Activated T-helper 1 cell treated with Interleukin-2 at 50 U/mL for 16 hours (primary cell): ENCODE measurements around the gene PCLO.
"Not testable (repeated sequence)": the region's sequence is repeated elsewhere in the genome, so short reads cannot be mapped to it uniquely, and the experiment has no call there.

Experiments used
- DNase-seq: peaks from one replicate; pipeline ENCODE4 v3.0.0-alpha.2; 2020; ENCODE audit warnings: low read depth

PCLO gene

GRCh38 chr7:83130623-83131545 lies 31.8 kb downstream of the PCLO start:
- no peak for DNase-seq

DNA sequence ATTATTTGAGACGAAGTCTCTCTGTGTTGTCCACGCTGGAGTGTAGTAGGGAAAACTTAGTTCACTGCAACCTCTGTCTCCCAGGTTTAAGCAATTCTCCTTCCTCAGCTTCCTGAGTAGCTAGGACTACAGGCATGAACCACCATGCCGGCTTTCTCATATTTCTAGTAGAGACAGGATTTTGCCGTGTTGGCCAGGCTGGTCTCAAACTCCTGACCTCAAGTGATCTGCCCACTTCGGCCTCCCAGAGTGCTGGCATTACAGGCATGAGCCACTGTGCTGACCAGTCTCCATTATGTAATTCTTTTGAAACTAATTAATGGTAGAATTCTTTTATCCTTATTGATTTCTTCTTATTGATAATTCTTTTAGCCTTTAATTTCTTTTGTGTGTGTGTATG lies 32.5 kb downstream of the PCLO start:
- DNase-seq, result no peak

DNA sequence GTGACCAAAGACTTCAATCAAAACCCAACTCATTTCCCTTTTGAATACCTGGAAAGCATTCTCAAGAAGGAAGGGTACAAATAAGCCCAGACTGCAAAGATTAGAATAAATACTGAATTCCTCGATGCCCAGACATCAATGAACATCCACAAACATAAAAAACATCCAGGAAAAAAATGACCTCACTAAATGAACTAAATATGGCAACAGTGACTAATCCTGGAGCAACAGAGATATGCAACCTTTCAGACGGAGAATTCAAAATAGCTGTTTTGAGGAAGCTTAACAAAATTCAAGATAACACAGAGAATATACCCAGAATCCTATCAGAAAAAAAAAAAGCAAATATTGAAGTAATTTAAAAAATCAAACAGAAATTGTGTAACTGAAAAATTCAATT lies 43.2 kb downstream of the PCLO start:
- no peak for DNase-seq

GRCh38 chr7:83119026-83119382 lies 43.7 kb downstream of the PCLO start:
- DNase-seq, result no peak

- DNase-seq, result no peak
These were observed 44.2 kb downstream of the PCLO start for GRCh38 chr7:83118347-83119025.

GRCh38 chr7:83117466-83117865 lies 45.2 kb downstream of the PCLO start:
- no peak for DNase-seq

DNA sequence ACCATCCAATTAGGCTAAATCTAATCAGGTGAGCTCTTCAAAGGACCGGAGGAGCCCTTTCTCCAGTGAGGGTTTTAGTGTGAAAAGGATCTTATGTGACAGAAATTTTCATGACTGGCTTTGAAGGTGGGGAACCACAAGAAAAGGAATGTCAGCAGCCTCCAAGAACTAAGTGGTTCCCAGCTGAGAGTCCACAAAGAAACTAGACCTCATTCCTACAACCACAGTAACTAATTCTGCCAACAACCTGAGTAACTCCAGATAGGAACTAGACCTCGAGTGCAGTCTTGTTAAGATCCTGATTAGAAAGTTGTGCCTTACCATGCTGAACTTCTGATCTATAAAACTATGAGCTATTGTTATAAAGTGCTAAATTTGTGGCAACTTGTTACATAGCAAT lies 51.3 kb downstream of the PCLO start:
- DNase-seq, result no peak

GRCh38 chr7:83109352-83109751 lies 53.3 kb downstream of the PCLO start:
- DNase-seq, result no peak

- no peak for DNase-seq
These were observed 56.7 kb downstream of the PCLO start for GRCh38 chr7:83105948-83106347.

GRCh38 chr7:83105063-83105462 lies 57.6 kb downstream of the PCLO start:
- DNase-seq, result no peak

- no peak for DNase-seq
These were observed 61.2 kb downstream of the PCLO start for GRCh38 chr7:83101530-83101929.

DNA sequence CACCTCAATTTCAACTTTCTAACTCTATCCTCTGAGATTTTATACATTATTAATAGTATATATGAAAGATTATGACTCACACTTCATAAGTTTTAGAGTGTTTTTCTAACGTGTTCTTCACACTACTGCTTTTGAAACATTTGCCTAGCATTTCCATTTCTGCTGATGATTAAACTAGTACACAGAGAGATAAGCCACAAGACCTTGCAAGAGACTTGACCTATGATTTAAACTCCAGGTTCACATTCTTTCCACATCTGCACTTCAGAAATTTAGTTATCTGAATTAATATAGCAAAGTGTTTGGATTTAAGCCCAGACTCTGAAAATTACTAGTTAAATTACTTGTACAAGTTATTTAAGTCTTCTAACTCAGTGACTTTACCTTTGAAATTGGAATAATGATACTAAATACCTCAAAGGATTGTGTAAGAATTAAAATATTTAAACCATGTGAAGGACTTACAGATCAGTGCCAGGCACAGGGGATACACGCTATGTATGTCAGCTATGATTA lies 66.6 kb downstream of the PCLO start:
- no peak for DNase-seq

- no peak for DNase-seq
These were observed 77.4 kb downstream of the PCLO start for GRCh38 chr7:83085299-83085698.

GRCh38 chr7:83079879-83080278 lies 82.8 kb downstream of the PCLO start:
- DNase-seq, result not testable (repeated sequence)

- DNase-seq, result no peak
These were observed 85.4 kb downstream of the PCLO start for GRCh38 chr7:83077328-83077727.

- no peak for DNase-seq
These were observed 89.8 kb downstream of the PCLO start for GRCh38 chr7:83072576-83073517.

DNA sequence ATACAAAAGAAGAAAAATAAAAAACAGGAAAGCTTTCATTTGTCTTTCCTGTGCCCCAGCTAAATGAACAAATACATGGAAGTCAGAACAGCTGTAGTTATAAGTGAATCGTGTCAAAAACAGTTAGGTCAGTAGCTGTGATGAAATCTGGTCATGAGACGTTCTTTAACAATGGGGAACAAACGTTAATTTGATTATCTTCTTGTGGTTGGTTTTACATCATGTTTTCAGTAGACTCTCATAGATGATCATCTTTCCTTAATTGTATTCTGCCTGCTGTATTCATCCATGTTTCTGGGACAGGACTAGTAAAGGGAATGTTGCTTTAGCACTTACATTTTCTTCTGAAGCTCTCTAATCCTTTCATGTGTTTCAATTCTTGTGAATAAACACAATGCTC lies 97.0 kb downstream of the PCLO start:
- no peak for DNase-seq

DNA sequence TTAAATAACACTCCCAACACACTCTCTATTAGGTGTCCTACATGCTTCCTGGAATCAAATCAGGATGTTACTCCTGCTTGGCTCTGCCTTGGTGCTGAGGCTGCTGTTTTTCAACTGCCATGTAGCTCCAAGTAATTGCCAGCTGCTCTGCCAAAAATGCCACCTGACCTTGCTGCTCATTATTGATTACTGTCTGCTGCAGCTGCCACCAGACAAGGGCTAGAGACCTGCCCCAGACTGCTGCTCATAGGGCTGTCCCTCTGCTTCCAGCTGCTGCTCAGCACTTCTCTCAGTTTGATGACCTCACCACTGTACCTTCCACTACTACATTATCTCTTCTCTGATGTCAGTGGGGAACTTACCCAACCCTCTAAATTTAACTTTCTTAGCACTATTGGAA lies 102.5 kb downstream of the PCLO start:
- DNase-seq, result no peak

- no peak for DNase-seq
These were observed 104.0 kb downstream of the PCLO start for GRCh38 chr7:83058667-83059066.

GRCh38 chr7:83055197-83055596 lies 107.5 kb downstream of the PCLO start:
- no peak for DNase-seq

DNA sequence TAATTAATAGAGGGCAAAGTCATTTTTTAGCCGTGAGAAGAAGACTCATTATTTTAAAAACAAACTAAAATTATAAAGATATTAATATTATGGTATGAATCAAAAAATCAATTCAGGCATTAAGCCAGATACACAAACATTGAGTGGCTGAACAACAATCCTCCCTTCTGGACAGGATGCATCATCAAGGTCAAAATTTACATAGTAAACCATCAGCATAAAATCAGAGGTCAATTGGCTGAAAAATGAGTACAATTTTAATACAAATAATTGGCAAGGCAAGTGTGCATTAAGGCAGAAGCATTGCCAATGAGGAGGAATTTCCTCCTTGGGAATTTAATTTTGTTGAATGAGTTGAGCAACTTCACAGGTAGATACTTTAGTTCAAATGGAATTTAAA lies 108.2 kb downstream of the PCLO start:
- DNase-seq, result no peak

DNA sequence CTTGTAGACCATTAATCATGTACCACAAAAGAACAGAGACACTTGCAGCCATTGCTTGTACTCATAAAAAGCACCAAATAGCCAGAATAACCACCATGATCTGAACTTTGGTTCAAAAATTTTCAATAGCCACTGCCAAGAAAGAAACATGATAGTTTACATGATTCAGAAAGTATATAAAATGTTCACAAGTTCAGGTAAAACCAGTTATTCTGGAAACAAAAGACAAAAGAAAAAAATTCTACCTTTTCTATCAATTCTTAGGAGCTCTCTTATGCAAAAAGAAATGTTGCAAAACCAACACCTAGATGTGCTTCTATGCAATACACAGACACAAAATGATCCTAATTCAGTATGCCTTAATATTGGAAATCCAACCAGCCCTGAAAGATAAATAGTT lies 108.7 kb downstream of the PCLO start:
- DNase-seq, result no peak
